Gastrocnemius medialis (tissue), 4 donors: ENCODE measurements around the gene FOXL1. TPM values are rescaled to one million over a fixed set of nuclear protein-coding genes. Genes with fewer than 3 reads are reported as not detected.

Experiments
- ATAC-seq, 2 donors: fragments of 150-250 bp; one replicate each; pipeline ENCODE4 v1.9.1; 2016
- DNase-seq, 2 donors: peaks; one replicate each; pipeline ENCODE4 v3.0.0-alpha.2; 2019
- H3K27ac ChIP-seq, 4 donors: fragments of 200-600 bp; sonication (generic); 1 replicate in 1 of 4; 2 replicates in 3 of 4; pipeline ENCODE4 v1.5.1; 2016 to 2018; ENCODE audit warnings: mild to moderate bottlenecking in 2 of 4, moderate library complexity in 1 of 4
- H3K27me3 ChIP-seq, 3 donors: fragments of 200-600 bp; sonication (generic) in 2 of 3; 1 replicate in 1 of 3; 2 replicates in 2 of 3; pipeline versions ENCODE4 v1.5.1 to v1.6.0; 2016 to 2019; ENCODE audit warnings: mild to moderate bottlenecking in 1 of 3, moderate library complexity in 1 of 3
- H3K36me3 ChIP-seq, 2 donors: fragments of 200-600 bp; sonication (generic) in 1 of 2; one replicate each; pipeline ENCODE4 v1.5.1; 2017 to 2018
- H3K4me1 ChIP-seq, 2 donors: fragments of 200-600 bp; sonication (generic) in 1 of 2; one replicate each; pipeline ENCODE4 v1.5.1; 2016 to 2017; ENCODE audit warnings: mild to moderate bottlenecking in 2 of 2
- H3K4me3 ChIP-seq, 4 donors: fragments of 200-600 bp; sonication (generic) in 3 of 4; 1 replicate in 1 of 4; 2 replicates in 3 of 4; pipeline ENCODE4 v1.5.1; 2016 to 2019; ENCODE audit warnings: mild to moderate bottlenecking in 2 of 4
- H3K9me3 ChIP-seq, 3 donors: fragments of 200-600 bp; sonication (generic) in 2 of 3; 1 replicate in 1 of 3; 2 replicates in 2 of 3; pipeline ENCODE4 v1.5.1; 2016 to 2019
- POLR2A ChIP-seq, 2 donors: fragments of 450-650 bp; IDR thresholded peaks; one replicate each; pipeline ENCODE4 v1.6.1; 2017; ENCODE audit warnings: antibody characterized with exemption in 2 of 2, mild to moderate bottlenecking in 2 of 2, moderate library complexity in 2 of 2
- in situ Hi-C, 4 donors: fragments of 200-750 bp; cut with MboI; loops; one replicate each; pipeline versions ENCODE4 v1.15.0 to v1.8.0; 2017; ENCODE audit warnings: low sequenced_read_pairs in 4 of 4
- intact Hi-C: fragments of 100-400 bp; cut with DNase I; formaldehyde crosslinking; loops from one replicate; pipeline ENCODE4 v1.15.1; 2023; ENCODE audit warnings: low total_unique reads
- total RNA-seq, 4 donors: library from RNA; depleted of rRNA; stranded (reverse); fragments of >200 nt; gene quantifications; one replicate each; pipeline versions ENCODE4 v1.1.0 to v1.2.3, GENCODE V29; 2016
- TF ChIP-seq, protein P1 (sequence below), 5 experiments: fragments of 450-650 bp in 3 of 5; fragments of 200-600 bp in 2 of 5; sonication (generic) in 2 of 5; IDR thresholded peaks in 4 of 5; conservative IDR thresholded peaks in 1 of 5; 1 replicate in 4 of 5; 2 replicates in 1 of 5; pipeline ENCODE4 v1.5.1; 2016 to 2019; ENCODE audit warnings: antibody characterized with exemption in 5 of 5, mild to moderate bottlenecking in 3 of 5, moderate library complexity in 3 of 5

The FOXL1 gene
- total RNA-seq, 4 donors from 2014 or later: 2.0 to 5.9 (median 3.3) TPM

- in situ Hi-C loops (loop anchor here in 2 of 4 donors (25.0 kb wide), 1 partner anchor 172 kb away; no protein-coding TSS in a partner anchor), intact Hi-C loops (no loop called here)
- ATAC-seq: no peak
- Histone ChIP-seq H3K9me3 (no peaks in the 10 kb centered on the region), H3K36me3 (no peaks in the 10 kb centered on the region), H3K4me3 (no peak overlapping the region), H3K27ac (no peak overlapping the region), H3K4me1 (peaks cover 0 to 9% of the 10 kb centered on the region in 2 donors), H3K27me3 (peaks cover 14 to 37% (median 35%) of the 10 kb centered on the region in 3 donors)
- no peak for DNase-seq
- TF ChIP-seq, protein P1, sequence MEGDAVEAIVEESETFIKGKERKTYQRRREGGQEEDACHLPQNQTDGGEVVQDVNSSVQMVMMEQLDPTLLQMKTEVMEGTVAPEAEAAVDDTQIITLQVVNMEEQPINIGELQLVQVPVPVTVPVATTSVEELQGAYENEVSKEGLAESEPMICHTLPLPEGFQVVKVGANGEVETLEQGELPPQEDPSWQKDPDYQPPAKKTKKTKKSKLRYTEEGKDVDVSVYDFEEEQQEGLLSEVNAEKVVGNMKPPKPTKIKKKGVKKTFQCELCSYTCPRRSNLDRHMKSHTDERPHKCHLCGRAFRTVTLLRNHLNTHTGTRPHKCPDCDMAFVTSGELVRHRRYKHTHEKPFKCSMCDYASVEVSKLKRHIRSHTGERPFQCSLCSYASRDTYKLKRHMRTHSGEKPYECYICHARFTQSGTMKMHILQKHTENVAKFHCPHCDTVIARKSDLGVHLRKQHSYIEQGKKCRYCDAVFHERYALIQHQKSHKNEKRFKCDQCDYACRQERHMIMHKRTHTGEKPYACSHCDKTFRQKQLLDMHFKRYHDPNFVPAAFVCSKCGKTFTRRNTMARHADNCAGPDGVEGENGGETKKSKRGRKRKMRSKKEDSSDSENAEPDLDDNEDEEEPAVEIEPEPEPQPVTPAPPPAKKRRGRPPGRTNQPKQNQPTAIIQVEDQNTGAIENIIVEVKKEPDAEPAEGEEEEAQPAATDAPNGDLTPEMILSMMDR (IDR thresholded peaks at IDR 0.05 in 4 of 5, conservative IDR thresholded peaks at IDR 0.05 in 1 of 5): no peak
- no peak for TF ChIP-seq POLR2A (IDR thresholded peaks at IDR 0.05)
Measured at GRCh38 chr16:86590501-86591144, 12.3 kb downstream of the FOXL1 start.

GRCh38 chr16:86591270-86591669, 12.9 kb downstream of the FOXL1 start:
- Histone ChIP-seq H3K4me3 (no peak overlapping the region), H3K4me1 (peaks cover 0 to 4% of the 10 kb centered on the region in 2 donors), H3K36me3 (no peaks in the 10 kb centered on the region), H3K27me3 (peaks cover 14 to 41% (median 36%) of the 10 kb centered on the region in 3 donors), H3K9me3 (no peaks in the 10 kb centered on the region), H3K27ac (no peak overlapping the region)
- TF ChIP-seq, protein P1 (IDR thresholded peaks at IDR 0.05 in 4 of 5, conservative IDR thresholded peaks at IDR 0.05 in 1 of 5): no peak
- TF ChIP-seq POLR2A (IDR thresholded peaks at IDR 0.05): no peak
- no peak for DNase-seq
- ATAC-seq: no peak
- intact Hi-C loops: no loop called here
- in situ Hi-C loops: loop anchor here in 2 of 4 donors (25.0 kb wide), 1 partner anchor 171 kb away; no protein-coding TSS in a partner anchor

DNA sequence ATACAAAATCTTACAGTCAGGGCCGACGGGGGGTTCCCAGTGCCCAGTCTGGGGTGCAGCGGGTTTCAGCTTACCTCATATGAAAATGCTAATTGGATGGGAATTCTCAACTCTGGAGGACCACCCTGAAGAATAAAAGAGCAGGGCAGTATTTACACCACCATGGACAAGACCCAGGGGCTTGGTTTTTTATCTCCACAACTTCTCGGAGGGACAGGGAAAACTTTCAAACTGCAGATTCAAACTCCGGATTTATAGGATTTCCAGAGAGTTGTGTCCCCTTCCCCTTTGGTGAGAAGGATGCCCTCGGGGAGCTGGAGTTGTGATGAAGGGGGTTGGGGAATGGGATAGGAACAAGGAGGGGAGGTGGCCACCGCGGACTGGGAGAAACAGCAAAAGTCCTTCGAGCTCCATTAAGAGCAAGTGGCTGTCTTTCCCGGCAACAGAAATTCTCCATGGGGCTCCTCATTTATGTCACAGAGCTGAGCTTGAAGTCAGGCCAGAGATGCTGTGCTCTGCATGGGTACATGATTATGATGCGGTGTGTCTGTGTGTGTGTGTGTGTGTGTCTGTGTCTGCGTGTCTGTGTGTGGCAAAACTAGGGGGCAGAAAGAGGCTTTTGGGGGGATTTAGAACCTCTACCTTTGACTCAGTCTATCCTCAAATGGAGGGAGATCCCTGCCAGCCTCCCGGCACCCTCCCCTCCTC, 15.7 kb downstream of the FOXL1 start:
- no peak for TF ChIP-seq POLR2A (IDR thresholded peaks at IDR 0.05)
- TF ChIP-seq, protein P1 (IDR thresholded peaks at IDR 0.05 in 4 of 5, conservative IDR thresholded peaks at IDR 0.05 in 1 of 5): no peak
- no peaks in the 10 kb centered on the region for H3K9me3 ChIP-seq
- DNase-seq (no peak), ATAC-seq (no peak)
- H3K27ac ChIP-seq: no peak overlapping the region
- H3K4me3 ChIP-seq: no peak overlapping the region
- intact Hi-C loops (no loop called here), in situ Hi-C loops (loop anchor here in 2 of 4 donors (25.0 kb wide), 1 partner anchor 168 kb away; no protein-coding TSS in a partner anchor)
- peaks cover 14 to 41% (median 36%) of the 10 kb centered on the region in 3 donors for H3K27me3 ChIP-seq
- no peaks in the 10 kb centered on the region for H3K36me3 ChIP-seq
- H3K4me1 ChIP-seq: peaks cover 0 to 4% of the 10 kb centered on the region in 2 donors

- TF ChIP-seq, protein P1 (IDR thresholded peaks at IDR 0.05 in 4 of 5, conservative IDR thresholded peaks at IDR 0.05 in 1 of 5): no peak
- TF ChIP-seq POLR2A (IDR thresholded peaks at IDR 0.05): no peak
- no peak overlapping the region for H3K27ac ChIP-seq
- intact Hi-C loops (no loop called here), in situ Hi-C loops (loop anchor here in 2 of 4 donors (25.0 kb wide), 1 partner anchor 168 kb away; no protein-coding TSS in a partner anchor)
- peaks cover 0 to 4% of the 10 kb centered on the region in 2 donors for H3K4me1 ChIP-seq
- H3K27me3 ChIP-seq: peaks cover 14 to 41% (median 36%) of the 10 kb centered on the region in 3 donors
- ATAC-seq (no peak), DNase-seq (no peak)
- H3K36me3 ChIP-seq: no peaks in the 10 kb centered on the region
- H3K9me3 ChIP-seq: no peaks in the 10 kb centered on the region
- H3K4me3 ChIP-seq: no peak overlapping the region
Measured at GRCh38 chr16:86594721-86595120, 16.4 kb downstream of the FOXL1 start.
